ENCODE data around the gene HSDL2. TPM values are rescaled to one million over a fixed set of nuclear protein-coding genes. Genes with fewer than 3 reads are reported as not detected.

The HSDL2 gene
- total RNA-seq, 1 experiment from 2014 or later: 37.0 TPM

GRCh38 chr9:112520069-112520468 lies 140.2 kb downstream of the HSDL2 start:
- no peak for ATAC-seq
- H4K20me1 ChIP-seq (ENCODE audit: low read length): no peaks in the 10 kb centered on the region
- ChIA-PET POLR2A (ENCODE audit: unreplicated experiment) (no interaction called here), CTCF (no interaction called here)
- H3K9me2 ChIP-seq (replicated peaks; ENCODE audit: low read length): no peaks in the 10 kb centered on the region
- no peak for DNase-seq
- no peaks in the 10 kb centered on the region for H3K27me3 ChIP-seq (ENCODE audit: low read length)
- TF ChIP-seq EZH2 (IDR thresholded peaks at IDR 0.05; ENCODE audit: low read length, unreplicated experiment): no peak
- H3K9me3 ChIP-seq (ENCODE audit: low read length): no peaks in the 10 kb centered on the region
- no peaks in the 10 kb centered on the region for H3K79me2 ChIP-seq (ENCODE audit: low read length)
- no peak overlapping the region for H3K9ac ChIP-seq (ENCODE audit: low read length)
- no peaks in the 10 kb centered on the region for H3K36me3 ChIP-seq (ENCODE audit: low read depth, low read length)
- H3K4me3 ChIP-seq (ENCODE audit: low read length): no peak overlapping the region
- no peak overlapping the region for H2AFZ ChIP-seq (ENCODE audit: low read length)
- H3F3A ChIP-seq (ENCODE audit: low read length, unreplicated experiment): no peaks in the 10 kb centered on the region
- no peaks in the 10 kb centered on the region for H3K4me1 ChIP-seq (ENCODE audit: insufficient read depth, low read length)
- no TSS peak for BruUV-seq (replicated peaks)
- no peak overlapping the region for H3K4me2 ChIP-seq (ENCODE audit: low read length)
- no peak overlapping the region for H3K27ac ChIP-seq (ENCODE audit: low read length)
- intact Hi-C loops (cut with micrococcal nuclease): no loop called here

GRCh38 chr9:112520656-112521055 lies 140.7 kb downstream of the HSDL2 start:
- POLR2A ChIA-PET (ENCODE audit: unreplicated experiment): no interaction called here
- Histone ChIP-seq H3K9ac (ENCODE audit: low read length) (no peak overlapping the region), H3K4me3 (ENCODE audit: low read length) (no peak overlapping the region), H3K9me3 (ENCODE audit: low read length) (no peaks in the 10 kb centered on the region), H3K27me3 (ENCODE audit: low read length) (no peaks in the 10 kb centered on the region), H3K4me1 (ENCODE audit: insufficient read depth, low read length) (no peaks in the 10 kb centered on the region), H3K36me3 (ENCODE audit: low read depth, low read length) (no peaks in the 10 kb centered on the region), H2AFZ (ENCODE audit: low read length) (no peak overlapping the region), H3K4me2 (ENCODE audit: low read length) (no peak overlapping the region), H3F3A (ENCODE audit: low read length, unreplicated experiment) (no peaks in the 10 kb centered on the region), H3K9me2 (replicated peaks; ENCODE audit: low read length) (no peaks in the 10 kb centered on the region), H3K27ac (ENCODE audit: low read length) (no peak overlapping the region), H3K79me2 (ENCODE audit: low read length) (no peaks in the 10 kb centered on the region), H4K20me1 (ENCODE audit: low read length) (no peaks in the 10 kb centered on the region)
- intact Hi-C loops (cut with micrococcal nuclease): no loop called here
- ATAC-seq (no peak), DNase-seq (no peak)
- no TSS peak for BruUV-seq (replicated peaks)
- CTCF ChIA-PET: no interaction called here
- no peak for TF ChIP-seq EZH2phosphoT487 (IDR thresholded peaks at IDR 0.05; ENCODE audit: borderline replicate concordance, low read length)
- no peak for TF ChIP-seq CTCF (conservative IDR thresholded peaks at IDR 0.05; ENCODE audit: low read depth, low read length)
- no peak for TF ChIP-seq EZH2 (IDR thresholded peaks at IDR 0.05; ENCODE audit: low read length, unreplicated experiment)

Other genes starting within 250 kb of the HSDL2 start
- 7.4 and 9.3 TPM in 2 replicates for gene SUSD1, start 204.8 kb upstream of the HSDL2 start, total RNA-seq (2014; rRNA removed)
- gene PTBP3, start 46.5 kb upstream of the HSDL2 start, total RNA-seq (2014; rRNA removed): 23.2 and 25.0 TPM in 2 replicates
- gene KIAA1958, start 106.7 kb downstream of the HSDL2 start, total RNA-seq (2014; rRNA removed): 3.7 and 4.2 TPM in 2 replicates

Data from PC-3 (cell line).